ENCODE data around the gene PKMYT1. TPM values are rescaled to one million over a fixed set of nuclear protein-coding genes. Genes with fewer than 3 reads are reported as not detected.

PKMYT1 gene
- total and polyA plus RNA-seq, 2 experiments from 2014 or later: 90.9 to 100 TPM

DNA sequence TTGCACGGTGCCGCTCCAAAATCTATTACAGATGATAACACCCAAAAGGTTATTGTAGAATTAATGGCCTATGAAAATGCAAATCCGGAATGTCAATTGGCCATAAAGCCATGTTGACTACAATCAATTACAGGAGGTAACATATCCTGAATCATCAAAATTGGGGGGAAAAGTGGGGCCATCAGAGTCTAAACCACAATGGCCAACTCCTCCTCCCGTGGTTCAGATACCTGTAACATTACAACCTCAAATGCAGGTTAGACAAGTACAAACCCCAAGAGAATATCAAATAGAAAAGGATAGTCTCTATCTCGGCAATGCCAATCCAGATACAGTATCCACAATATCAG lies 53.6 kb downstream of the PKMYT1 start:
- Histone ChIP-seq H3F3A (replicated peaks; ENCODE audit: low read depth) (peaks cover 12% of the 10 kb centered on the region), H4K20me1 (replicated peaks; ENCODE audit: insufficient read depth) (no peaks in the 10 kb centered on the region), H3K79me2 (replicated peaks; ENCODE audit: insufficient read depth) (no peaks in the 10 kb centered on the region), H3K27ac (ENCODE audit: low read depth) (no peak overlapping the region), H3K4me1 (ENCODE audit: insufficient read depth) (peaks cover 7% of the 10 kb centered on the region; the same call in 1 of the 2 replicates), H3K4me2 (peak overlapping the region; percentile 16; the same call in 1 of the 2 replicates), H3K4me3 (no peak overlapping the region), H2AFZ (no peak overlapping the region), H3K27me3 (ENCODE audit: insufficient read depth) (0 out of 2 replicates have a peak, but pooled peaks cover 7% of the 10 kb centered on the region), H3K36me3 (ENCODE audit: insufficient read depth) (no peaks in the 10 kb centered on the region), H3K9me2 (ENCODE audit: insufficient read depth) (no peaks in the 10 kb centered on the region)
- Mint-ChIP-seq H3K9me3 (peaks cover 9% of the 10 kb centered on the region; the same call in 2 of the 3 replicates), H3K27me3 (ENCODE audit: insufficient read depth, low read depth, poor library complexity) (peaks cover 10% of the 10 kb centered on the region), H3K4me1 (peaks cover 38% of the 10 kb centered on the region), H3K4me3 (no peak overlapping the region; the same call in 2 of the 3 replicates), H3K27ac (no peak overlapping the region), H3K36me3 (ENCODE audit: low read depth) (peaks cover 13% of the 10 kb centered on the region; the same call in 1 of the 3 replicates)
- TF ChIP-seq JUNB (IDR thresholded peaks at IDR 0.05; ENCODE audit: unreplicated experiment) (no peak), EZH2 (IDR thresholded peaks at IDR 0.05; ENCODE audit: low read depth, unreplicated experiment) (no peak), CREB1 (CRISPR knock-in tag; IDR thresholded peaks at IDR 0.05; ENCODE audit: low read depth) (no peak), POLR2AphosphoS5 (IDR thresholded peaks at IDR 0.05; ENCODE audit: low read depth) (no peak), NANOG (IDR thresholded peaks at IDR 0.05; ENCODE audit: borderline replicate concordance) (no peak), ZNF331 (CRISPR knock-in tag; IDR thresholded peaks at IDR 0.05; ENCODE audit: low read depth) (no peak), STAT1 (IDR thresholded peaks at IDR 0.05; ENCODE audit: unreplicated experiment) (no peak), ZNF114 (CRISPR knock-in tag; IDR thresholded peaks at IDR 0.05) (no peak)
- TF ChIP-seq, protein P1, sequence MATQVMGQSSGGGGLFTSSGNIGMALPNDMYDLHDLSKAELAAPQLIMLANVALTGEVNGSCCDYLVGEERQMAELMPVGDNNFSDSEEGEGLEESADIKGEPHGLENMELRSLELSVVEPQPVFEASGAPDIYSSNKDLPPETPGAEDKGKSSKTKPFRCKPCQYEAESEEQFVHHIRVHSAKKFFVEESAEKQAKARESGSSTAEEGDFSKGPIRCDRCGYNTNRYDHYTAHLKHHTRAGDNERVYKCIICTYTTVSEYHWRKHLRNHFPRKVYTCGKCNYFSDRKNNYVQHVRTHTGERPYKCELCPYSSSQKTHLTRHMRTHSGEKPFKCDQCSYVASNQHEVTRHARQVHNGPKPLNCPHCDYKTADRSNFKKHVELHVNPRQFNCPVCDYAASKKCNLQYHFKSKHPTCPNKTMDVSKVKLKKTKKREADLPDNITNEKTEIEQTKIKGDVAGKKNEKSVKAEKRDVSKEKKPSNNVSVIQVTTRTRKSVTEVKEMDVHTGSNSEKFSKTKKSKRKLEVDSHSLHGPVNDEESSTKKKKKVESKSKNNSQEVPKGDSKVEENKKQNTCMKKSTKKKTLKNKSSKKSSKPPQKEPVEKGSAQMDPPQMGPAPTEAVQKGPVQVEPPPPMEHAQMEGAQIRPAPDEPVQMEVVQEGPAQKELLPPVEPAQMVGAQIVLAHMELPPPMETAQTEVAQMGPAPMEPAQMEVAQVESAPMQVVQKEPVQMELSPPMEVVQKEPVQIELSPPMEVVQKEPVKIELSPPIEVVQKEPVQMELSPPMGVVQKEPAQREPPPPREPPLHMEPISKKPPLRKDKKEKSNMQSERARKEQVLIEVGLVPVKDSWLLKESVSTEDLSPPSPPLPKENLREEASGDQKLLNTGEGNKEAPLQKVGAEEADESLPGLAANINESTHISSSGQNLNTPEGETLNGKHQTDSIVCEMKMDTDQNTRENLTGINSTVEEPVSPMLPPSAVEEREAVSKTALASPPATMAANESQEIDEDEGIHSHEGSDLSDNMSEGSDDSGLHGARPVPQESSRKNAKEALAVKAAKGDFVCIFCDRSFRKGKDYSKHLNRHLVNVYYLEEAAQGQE (IDR thresholded peaks at IDR 0.05; ENCODE audit: unreplicated experiment): no peak
- TF ChIP-seq, protein P2, sequence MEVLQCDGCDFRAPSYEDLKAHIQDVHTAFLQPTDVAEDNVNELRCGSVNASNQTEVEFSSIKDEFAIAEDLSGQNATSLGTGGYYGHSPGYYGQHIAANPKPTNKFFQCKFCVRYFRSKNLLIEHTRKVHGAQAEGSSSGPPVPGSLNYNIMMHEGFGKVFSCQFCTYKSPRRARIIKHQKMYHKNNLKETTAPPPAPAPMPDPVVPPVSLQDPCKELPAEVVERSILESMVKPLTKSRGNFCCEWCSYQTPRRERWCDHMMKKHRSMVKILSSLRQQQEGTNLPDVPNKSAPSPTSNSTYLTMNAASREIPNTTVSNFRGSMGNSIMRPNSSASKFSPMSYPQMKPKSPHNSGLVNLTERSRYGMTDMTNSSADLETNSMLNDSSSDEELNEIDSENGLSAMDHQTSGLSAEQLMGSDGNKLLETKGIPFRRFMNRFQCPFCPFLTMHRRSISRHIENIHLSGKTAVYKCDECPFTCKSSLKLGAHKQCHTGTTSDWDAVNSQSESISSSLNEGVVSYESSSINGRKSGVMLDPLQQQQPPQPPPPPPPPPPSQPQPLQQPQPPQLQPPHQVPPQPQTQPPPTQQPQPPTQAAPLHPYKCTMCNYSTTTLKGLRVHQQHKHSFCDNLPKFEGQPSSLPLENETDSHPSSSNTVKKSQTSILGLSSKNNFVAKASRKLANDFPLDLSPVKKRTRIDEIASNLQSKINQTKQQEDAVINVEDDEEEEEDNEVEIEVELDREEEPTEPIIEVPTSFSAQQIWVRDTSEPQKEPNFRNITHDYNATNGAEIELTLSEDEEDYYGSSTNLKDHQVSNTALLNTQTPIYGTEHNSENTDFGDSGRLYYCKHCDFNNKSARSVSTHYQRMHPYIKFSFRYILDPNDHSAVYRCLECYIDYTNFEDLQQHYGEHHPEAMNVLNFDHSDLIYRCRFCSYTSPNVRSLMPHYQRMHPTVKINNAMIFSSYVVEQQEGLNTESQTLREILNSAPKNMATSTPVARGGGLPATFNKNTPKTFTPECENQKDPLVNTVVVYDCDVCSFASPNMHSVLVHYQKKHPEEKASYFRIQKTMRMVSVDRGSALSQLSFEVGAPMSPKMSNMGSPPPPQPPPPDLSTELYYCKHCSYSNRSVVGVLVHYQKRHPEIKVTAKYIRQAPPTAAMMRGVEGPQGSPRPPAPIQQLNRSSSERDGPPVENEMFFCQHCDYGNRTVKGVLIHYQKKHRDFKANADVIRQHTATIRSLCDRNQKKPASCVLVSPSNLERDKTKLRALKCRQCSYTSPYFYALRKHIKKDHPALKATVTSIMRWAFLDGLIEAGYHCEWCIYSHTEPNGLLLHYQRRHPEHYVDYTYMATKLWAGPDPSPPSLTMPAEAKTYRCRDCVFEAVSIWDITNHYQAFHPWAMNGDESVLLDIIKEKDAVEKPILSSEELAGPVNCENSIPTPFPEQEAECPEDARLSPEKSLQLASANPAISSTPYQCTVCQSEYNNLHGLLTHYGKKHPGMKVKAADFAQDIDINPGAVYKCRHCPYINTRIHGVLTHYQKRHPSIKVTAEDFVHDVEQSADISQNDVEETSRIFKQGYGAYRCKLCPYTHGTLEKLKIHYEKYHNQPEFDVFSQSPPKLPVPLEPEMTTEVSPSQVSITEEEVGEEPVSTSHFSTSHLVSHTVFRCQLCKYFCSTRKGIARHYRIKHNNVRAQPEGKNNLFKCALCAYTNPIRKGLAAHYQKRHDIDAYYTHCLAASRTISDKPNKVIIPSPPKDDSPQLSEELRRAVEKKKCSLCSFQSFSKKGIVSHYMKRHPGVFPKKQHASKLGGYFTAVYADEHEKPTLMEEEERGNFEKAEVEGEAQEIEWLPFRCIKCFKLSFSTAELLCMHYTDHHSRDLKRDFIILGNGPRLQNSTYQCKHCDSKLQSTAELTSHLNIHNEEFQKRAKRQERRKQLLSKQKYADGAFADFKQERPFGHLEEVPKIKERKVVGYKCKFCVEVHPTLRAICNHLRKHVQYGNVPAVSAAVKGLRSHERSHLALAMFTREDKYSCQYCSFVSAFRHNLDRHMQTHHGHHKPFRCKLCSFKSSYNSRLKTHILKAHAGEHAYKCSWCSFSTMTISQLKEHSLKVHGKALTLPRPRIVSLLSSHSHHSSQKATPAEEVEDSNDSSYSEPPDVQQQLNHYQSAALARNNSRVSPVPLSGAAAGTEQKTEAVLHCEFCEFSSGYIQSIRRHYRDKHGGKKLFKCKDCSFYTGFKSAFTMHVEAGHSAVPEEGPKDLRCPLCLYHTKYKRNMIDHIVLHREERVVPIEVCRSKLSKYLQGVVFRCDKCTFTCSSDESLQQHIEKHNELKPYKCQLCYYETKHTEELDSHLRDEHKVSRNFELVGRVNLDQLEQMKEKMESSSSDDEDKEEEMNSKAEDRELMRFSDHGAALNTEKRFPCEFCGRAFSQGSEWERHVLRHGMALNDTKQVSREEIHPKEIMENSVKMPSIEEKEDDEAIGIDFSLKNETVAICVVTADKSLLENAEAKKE (CRISPR knock-in tag; IDR thresholded peaks at IDR 0.05): no peak
- TF ChIP-seq, protein P3, sequence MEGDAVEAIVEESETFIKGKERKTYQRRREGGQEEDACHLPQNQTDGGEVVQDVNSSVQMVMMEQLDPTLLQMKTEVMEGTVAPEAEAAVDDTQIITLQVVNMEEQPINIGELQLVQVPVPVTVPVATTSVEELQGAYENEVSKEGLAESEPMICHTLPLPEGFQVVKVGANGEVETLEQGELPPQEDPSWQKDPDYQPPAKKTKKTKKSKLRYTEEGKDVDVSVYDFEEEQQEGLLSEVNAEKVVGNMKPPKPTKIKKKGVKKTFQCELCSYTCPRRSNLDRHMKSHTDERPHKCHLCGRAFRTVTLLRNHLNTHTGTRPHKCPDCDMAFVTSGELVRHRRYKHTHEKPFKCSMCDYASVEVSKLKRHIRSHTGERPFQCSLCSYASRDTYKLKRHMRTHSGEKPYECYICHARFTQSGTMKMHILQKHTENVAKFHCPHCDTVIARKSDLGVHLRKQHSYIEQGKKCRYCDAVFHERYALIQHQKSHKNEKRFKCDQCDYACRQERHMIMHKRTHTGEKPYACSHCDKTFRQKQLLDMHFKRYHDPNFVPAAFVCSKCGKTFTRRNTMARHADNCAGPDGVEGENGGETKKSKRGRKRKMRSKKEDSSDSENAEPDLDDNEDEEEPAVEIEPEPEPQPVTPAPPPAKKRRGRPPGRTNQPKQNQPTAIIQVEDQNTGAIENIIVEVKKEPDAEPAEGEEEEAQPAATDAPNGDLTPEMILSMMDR (conservative IDR thresholded peaks at IDR 0.05; ENCODE audit: low read depth in 2 of 2): no peak
- TF ChIP-seq, protein P4, sequence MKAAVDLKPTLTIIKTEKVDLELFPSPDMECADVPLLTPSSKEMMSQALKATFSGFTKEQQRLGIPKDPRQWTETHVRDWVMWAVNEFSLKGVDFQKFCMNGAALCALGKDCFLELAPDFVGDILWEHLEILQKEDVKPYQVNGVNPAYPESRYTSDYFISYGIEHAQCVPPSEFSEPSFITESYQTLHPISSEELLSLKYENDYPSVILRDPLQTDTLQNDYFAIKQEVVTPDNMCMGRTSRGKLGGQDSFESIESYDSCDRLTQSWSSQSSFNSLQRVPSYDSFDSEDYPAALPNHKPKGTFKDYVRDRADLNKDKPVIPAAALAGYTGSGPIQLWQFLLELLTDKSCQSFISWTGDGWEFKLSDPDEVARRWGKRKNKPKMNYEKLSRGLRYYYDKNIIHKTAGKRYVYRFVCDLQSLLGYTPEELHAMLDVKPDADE (IDR thresholded peaks at IDR 0.05): no peak
- ATAC-seq (no peak), DNase-seq (ENCODE audit: low spot score) (no peak)

Data from GM23338 (cell line).